ENCODE results near the gene LLPH. TPM values are rescaled to one million over a fixed set of nuclear protein-coding genes. Genes with fewer than 3 reads are reported as not detected.

Gene LLPH
- total RNA-seq, 1 donor, result 5.1 TPM

DNA sequence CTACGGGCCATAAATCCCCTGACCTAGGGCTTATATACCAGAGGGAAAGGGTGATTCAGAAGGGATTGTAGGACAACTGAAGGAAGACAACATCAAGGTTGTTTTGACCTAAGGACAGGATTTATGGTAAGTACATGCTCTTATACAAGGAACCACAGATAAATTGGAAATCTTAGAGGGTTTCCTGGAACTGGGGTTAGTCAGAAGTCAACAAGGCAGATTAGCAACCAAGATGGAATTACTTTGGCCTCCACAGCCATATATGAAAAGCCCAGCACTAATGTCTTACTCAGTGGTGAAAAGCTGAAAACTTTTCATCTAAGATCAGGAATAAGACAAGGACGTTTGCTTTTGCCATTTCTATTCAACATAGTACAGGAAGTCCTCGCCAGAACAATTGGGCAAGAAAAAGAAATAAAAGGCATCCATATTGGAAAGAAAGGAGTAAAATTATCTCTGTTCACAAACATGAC is 33.8 kb upstream of the LLPH start:
- no peak overlapping the region for H3K27ac ChIP-seq (ENCODE audit: low read depth, low read length)
- H3K27me3 ChIP-seq (ENCODE audit: insufficient read depth, low read length), result no peaks in the 10 kb centered on the region
- peaks cover 12% of the 10 kb centered on the region for H3K4me1 ChIP-seq (ENCODE audit: insufficient read depth, low read length)
- TF ChIP-seq, protein P1, sequence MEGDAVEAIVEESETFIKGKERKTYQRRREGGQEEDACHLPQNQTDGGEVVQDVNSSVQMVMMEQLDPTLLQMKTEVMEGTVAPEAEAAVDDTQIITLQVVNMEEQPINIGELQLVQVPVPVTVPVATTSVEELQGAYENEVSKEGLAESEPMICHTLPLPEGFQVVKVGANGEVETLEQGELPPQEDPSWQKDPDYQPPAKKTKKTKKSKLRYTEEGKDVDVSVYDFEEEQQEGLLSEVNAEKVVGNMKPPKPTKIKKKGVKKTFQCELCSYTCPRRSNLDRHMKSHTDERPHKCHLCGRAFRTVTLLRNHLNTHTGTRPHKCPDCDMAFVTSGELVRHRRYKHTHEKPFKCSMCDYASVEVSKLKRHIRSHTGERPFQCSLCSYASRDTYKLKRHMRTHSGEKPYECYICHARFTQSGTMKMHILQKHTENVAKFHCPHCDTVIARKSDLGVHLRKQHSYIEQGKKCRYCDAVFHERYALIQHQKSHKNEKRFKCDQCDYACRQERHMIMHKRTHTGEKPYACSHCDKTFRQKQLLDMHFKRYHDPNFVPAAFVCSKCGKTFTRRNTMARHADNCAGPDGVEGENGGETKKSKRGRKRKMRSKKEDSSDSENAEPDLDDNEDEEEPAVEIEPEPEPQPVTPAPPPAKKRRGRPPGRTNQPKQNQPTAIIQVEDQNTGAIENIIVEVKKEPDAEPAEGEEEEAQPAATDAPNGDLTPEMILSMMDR (IDR thresholded peaks at IDR 0.05; ENCODE audit: extremely low read depth, low read depth, low read length), result no peak
- DNase-seq (ENCODE audit: insufficient read length, low spot score, missing footprints), result no peak
- no peaks in the 10 kb centered on the region for H3K9me3 ChIP-seq (ENCODE audit: low read depth, low read length)
- peaks cover 13% of the 10 kb centered on the region for H4K20me1 ChIP-seq (ENCODE audit: insufficient read depth, low read length)
- H3K79me2 ChIP-seq (ENCODE audit: insufficient read depth, low read length), result peaks cover 89% of the 10 kb centered on the region
- no peak overlapping the region for H3K4me2 ChIP-seq (ENCODE audit: insufficient read depth, low read length)
- H3K4me3 ChIP-seq (ENCODE audit: insufficient read depth, low read length), result no peak overlapping the region
- peaks cover 9% of the 10 kb centered on the region for H3K36me3 ChIP-seq (ENCODE audit: insufficient read depth, low read length)
- no peak overlapping the region for H2AFZ ChIP-seq (ENCODE audit: low read length)

DNA sequence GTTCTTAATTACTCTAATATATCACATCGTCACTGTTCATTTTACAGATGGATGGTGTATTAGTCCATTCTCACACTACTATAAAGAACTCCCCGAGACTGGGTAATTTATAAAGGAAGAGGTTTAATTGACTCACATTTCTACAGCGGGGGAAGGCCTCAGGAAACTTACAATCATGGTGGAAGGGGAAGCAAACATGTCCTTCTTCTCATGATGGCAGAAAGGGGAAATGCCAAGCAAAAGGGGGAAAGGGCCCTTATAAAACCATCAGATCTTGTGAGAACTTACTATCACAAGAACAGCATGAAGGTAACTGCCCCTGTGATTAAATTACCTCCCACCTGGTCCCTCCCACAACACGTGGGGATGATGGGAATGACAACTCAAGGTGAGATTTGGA is 32.7 kb upstream of the LLPH start:
- Histone ChIP-seq H3K4me3 (ENCODE audit: insufficient read depth, low read length) (no peak overlapping the region), H3K79me2 (ENCODE audit: insufficient read depth, low read length) (peaks cover 95% of the 10 kb centered on the region), H3K27ac (ENCODE audit: low read depth, low read length) (no peak overlapping the region), H2AFZ (ENCODE audit: low read length) (no peak overlapping the region), H3K27me3 (ENCODE audit: insufficient read depth, low read length) (no peaks in the 10 kb centered on the region), H3K36me3 (ENCODE audit: insufficient read depth, low read length) (peaks cover 14% of the 10 kb centered on the region), H3K9me3 (ENCODE audit: low read depth, low read length) (no peaks in the 10 kb centered on the region), H3K4me1 (ENCODE audit: insufficient read depth, low read length) (peaks cover 8% of the 10 kb centered on the region), H4K20me1 (ENCODE audit: insufficient read depth, low read length) (peaks cover 18% of the 10 kb centered on the region), H3K4me2 (ENCODE audit: insufficient read depth, low read length) (no peak overlapping the region)
- DNase-seq (ENCODE audit: insufficient read length, low spot score, missing footprints), result no peak
- TF ChIP-seq, protein P1 (IDR thresholded peaks at IDR 0.05; ENCODE audit: extremely low read depth, low read depth, low read length), result no peak

DNA sequence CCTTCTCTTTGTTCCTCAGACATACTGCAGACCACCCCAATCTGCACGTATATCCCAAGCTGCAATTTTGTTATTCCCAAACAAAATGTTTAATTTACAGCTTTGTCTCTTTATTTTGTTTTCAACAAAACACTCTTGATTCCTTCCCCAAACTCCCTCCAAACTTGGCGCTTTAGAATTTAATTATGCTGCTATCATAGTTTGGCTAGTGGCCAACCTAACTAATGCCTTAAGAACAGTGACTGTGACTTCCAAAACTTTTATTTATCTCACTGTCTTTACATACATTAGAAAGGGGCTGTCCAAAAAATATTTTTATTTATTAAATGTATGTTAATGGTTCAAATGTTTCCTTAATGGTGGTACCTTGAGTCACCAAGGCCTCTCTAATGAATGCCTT is 32.2 kb upstream of the LLPH start:
- no peak overlapping the region for H3K4me2 ChIP-seq (ENCODE audit: insufficient read depth, low read length)
- H3K27ac ChIP-seq (ENCODE audit: low read depth, low read length), result no peak overlapping the region
- TF ChIP-seq, protein P1 (IDR thresholded peaks at IDR 0.05; ENCODE audit: extremely low read depth, low read depth, low read length), result no peak
- peaks cover 4% of the 10 kb centered on the region for H3K4me1 ChIP-seq (ENCODE audit: insufficient read depth, low read length)
- no peak overlapping the region for H2AFZ ChIP-seq (ENCODE audit: low read length)
- no peak for DNase-seq (ENCODE audit: insufficient read length, low spot score, missing footprints)
- peaks cover 18% of the 10 kb centered on the region for H4K20me1 ChIP-seq (ENCODE audit: insufficient read depth, low read length)
- H3K4me3 ChIP-seq (ENCODE audit: insufficient read depth, low read length), result no peak overlapping the region
- H3K27me3 ChIP-seq (ENCODE audit: insufficient read depth, low read length), result no peaks in the 10 kb centered on the region
- H3K36me3 ChIP-seq (ENCODE audit: insufficient read depth, low read length), result peaks cover 14% of the 10 kb centered on the region
- H3K79me2 ChIP-seq (ENCODE audit: insufficient read depth, low read length), result peaks cover 90% of the 10 kb centered on the region
- no peaks in the 10 kb centered on the region for H3K9me3 ChIP-seq (ENCODE audit: low read depth, low read length)

DNA sequence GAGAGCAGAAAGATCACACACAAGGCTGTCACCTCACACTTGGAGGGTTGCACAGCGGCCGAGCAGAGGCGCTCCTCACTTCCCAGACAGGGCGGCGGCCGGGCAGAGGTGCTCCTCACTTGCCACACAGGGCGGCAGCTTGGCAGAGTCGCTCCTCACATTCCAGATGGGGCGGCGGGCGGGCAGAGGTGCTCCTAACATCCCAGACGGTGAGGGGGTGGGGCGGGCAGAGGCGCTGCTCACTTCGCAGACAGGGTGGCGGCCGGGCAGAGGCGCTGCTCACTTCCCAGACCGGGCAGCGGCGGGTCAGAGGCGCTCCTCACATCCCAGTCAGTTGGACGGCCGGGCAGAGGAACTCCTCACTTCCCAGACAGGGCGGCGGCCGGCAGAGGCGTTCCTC is 30.2 kb upstream of the LLPH start:
- Histone ChIP-seq H3K27me3 (ENCODE audit: insufficient read depth, low read length) (no peaks in the 10 kb centered on the region), H3K4me3 (ENCODE audit: insufficient read depth, low read length) (no peak overlapping the region), H3K79me2 (ENCODE audit: insufficient read depth, low read length) (peaks cover 89% of the 10 kb centered on the region), H3K9me3 (ENCODE audit: low read depth, low read length) (no peaks in the 10 kb centered on the region), H3K27ac (ENCODE audit: low read depth, low read length) (no peak overlapping the region), H3K36me3 (ENCODE audit: insufficient read depth, low read length) (peaks cover 11% of the 10 kb centered on the region), H3K4me1 (ENCODE audit: insufficient read depth, low read length) (peaks cover 4% of the 10 kb centered on the region), H4K20me1 (ENCODE audit: insufficient read depth, low read length) (peaks cover 18% of the 10 kb centered on the region), H2AFZ (ENCODE audit: low read length) (no peak overlapping the region), H3K4me2 (ENCODE audit: insufficient read depth, low read length) (no peak overlapping the region)
- TF ChIP-seq, protein P1 (IDR thresholded peaks at IDR 0.05; ENCODE audit: extremely low read depth, low read depth, low read length), result no peak
- no peak for DNase-seq (ENCODE audit: insufficient read length, low spot score, missing footprints)
